ENCODE measurements around the gene UBE2J2. TPM values are rescaled to one million over a fixed set of nuclear protein-coding genes. Genes with fewer than 3 reads are reported as not detected.

The UBE2J2 gene
- total and polyA plus RNA-seq, 2 of the 13 experiments (the other 11 are each of a cell fraction or from before 2014, with no cell fraction given): 25.4 to 29.4 TPM

- no peak for TF ChIP-seq MBNL3 (CRISPR knock-in tag; conservative IDR thresholded peaks at IDR 0.05)
- TF ChIP-seq ZC3H13 (CRISPR knock-in tag; IDR thresholded peaks at IDR 0.05): no peak
- no peak for TF ChIP-seq SNAI1 (CRISPR knock-in tag; IDR thresholded peaks at IDR 0.05; ENCODE audit: borderline replicate concordance)
- TF ChIP-seq SMAD3 (CRISPR knock-in tag; IDR thresholded peaks at IDR 0.05): no peak
- no peak for TF ChIP-seq DBP (CRISPR knock-in tag; IDR thresholded peaks at IDR 0.05; ENCODE audit: not compliant biosample characterization)
- no peak for TF ChIP-seq GRHL1 (CRISPR knock-in tag; conservative IDR thresholded peaks at IDR 0.05)
- no peak for TF ChIP-seq EED (CRISPR knock-in tag; IDR thresholded peaks at IDR 0.05)
- TF ChIP-seq RFX3 (CRISPR knock-in tag; IDR thresholded peaks at IDR 0.05): no peak
- no peak for TF ChIP-seq HNF1A (IDR thresholded peaks at IDR 0.05; ENCODE audit: low read depth)
- TF ChIP-seq HNF1A (CRISPR knock-in tag; IDR thresholded peaks at IDR 0.05; ENCODE audit: borderline replicate concordance): no peak
- TF ChIP-seq FOXC1 (CRISPR knock-in tag; IDR thresholded peaks at IDR 0.05; ENCODE audit: borderline replicate concordance): no peak
- no peak for TF ChIP-seq RFXAP (CRISPR knock-in tag; IDR thresholded peaks at IDR 0.05; ENCODE audit: borderline replicate concordance)
- no peak for TF ChIP-seq MLLT10 (CRISPR knock-in tag; IDR thresholded peaks at IDR 0.05)
- TF ChIP-seq ZNF563 (CRISPR knock-in tag; IDR thresholded peaks at IDR 0.05): peak; percentile 54; the same call in 1 of the 2 replicates
- TF ChIP-seq NFE2 (CRISPR knock-in tag; IDR thresholded peaks at IDR 0.05): no peak
- peak; percentile 52; the same call in 1 of the 2 replicates for TF ChIP-seq ELF3 (CRISPR knock-in tag; IDR thresholded peaks at IDR 0.05)
- TF ChIP-seq ZNF10 (CRISPR knock-in tag; IDR thresholded peaks at IDR 0.05; ENCODE audit: borderline replicate concordance, low read depth): no peak
- TF ChIP-seq PHF8 (CRISPR knock-in tag; IDR thresholded peaks at IDR 0.05): peak; percentile 38; the same call in 1 of the 2 replicates
- no peak for TF ChIP-seq NFIC (IDR thresholded peaks at IDR 0.05; ENCODE audit: low read length)
- TF ChIP-seq ZNF703 (CRISPR knock-in tag; IDR thresholded peaks at IDR 0.05; ENCODE audit: borderline replicate concordance): no peak
- TF ChIP-seq SRSF4 (IDR thresholded peaks at IDR 0.05; ENCODE audit: low read depth, low read length, poor library complexity, severe bottlenecking): no peak
- TF ChIP-seq HMG20A (CRISPR knock-in tag; IDR thresholded peaks at IDR 0.05; ENCODE audit: borderline replicate concordance): no peak
- no peak for TF ChIP-seq KAT2B (IDR thresholded peaks at IDR 0.05; ENCODE audit: borderline replicate concordance, low read depth, low read length)
- TF ChIP-seq ESRRA (CRISPR knock-in tag; IDR thresholded peaks at IDR 0.05; ENCODE audit: low read depth): no peak
These were observed 32.6 kb downstream of the UBE2J2 start (continued) for GRCh38 chr1:1240822-1241587.

All from HepG2 (cell line).